Measurements from ENCODE around the gene SCUBE1.

SCUBE1 gene

DNA sequence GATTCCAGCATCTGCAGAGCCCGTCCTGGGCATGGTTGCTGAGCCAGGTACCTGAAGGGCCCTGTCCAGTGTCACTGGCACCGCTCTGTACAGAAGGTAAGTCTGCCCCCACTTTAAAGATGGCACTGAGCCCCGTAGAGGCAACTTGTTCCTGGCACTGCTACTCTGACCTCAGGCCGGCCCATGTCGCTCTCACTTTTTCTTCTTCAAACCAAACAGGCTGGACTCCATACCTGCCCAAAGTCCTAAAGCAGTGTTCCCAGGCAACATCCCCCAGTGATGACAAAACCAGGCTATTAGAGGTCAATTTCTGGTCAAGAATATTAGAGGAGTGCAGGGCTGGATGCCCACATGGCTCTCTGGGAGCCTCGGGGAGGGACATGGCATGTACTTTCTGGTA, 109.6 kb downstream of the SCUBE1 start:
- no peak for DNase-seq

DNA sequence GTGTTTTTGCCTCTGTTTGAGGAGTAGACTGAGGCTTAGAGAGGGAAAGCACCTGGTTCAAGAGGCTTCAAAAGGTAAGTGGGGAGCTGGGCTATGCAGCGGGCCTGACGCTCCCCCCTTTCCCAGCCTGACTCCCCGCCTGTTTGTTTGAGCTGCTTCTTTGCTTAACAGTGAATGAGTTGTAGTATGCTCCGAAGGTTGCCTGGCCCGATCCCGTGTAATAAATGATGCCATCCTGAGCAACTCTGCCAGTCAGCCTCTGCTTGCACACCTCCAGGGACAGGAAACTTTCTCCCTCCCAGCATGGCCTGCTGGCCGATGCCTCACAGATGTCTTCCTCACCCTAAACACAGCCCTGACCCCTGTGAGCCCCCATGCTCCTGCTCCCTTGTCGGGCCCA, 110.7 kb downstream of the SCUBE1 start:
- DNase-seq: no peak

DNA sequence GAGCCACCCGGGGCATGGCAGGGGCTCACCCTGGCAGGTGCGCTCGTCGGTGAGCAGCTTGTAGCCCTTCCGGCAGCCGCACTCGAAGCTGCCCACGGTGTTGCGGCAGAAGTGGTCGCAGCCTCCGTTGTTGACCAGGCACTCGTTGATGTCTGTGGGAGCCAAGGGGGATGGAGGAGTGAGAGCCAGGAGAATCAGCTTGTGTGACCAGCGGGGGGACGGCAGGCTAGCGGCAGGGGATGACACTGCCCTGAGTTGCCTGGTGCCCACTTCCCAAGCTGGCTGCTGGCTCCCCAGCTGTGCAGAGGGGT, 111.5 kb downstream of the SCUBE1 start:
- DNase-seq: no peak

DNA sequence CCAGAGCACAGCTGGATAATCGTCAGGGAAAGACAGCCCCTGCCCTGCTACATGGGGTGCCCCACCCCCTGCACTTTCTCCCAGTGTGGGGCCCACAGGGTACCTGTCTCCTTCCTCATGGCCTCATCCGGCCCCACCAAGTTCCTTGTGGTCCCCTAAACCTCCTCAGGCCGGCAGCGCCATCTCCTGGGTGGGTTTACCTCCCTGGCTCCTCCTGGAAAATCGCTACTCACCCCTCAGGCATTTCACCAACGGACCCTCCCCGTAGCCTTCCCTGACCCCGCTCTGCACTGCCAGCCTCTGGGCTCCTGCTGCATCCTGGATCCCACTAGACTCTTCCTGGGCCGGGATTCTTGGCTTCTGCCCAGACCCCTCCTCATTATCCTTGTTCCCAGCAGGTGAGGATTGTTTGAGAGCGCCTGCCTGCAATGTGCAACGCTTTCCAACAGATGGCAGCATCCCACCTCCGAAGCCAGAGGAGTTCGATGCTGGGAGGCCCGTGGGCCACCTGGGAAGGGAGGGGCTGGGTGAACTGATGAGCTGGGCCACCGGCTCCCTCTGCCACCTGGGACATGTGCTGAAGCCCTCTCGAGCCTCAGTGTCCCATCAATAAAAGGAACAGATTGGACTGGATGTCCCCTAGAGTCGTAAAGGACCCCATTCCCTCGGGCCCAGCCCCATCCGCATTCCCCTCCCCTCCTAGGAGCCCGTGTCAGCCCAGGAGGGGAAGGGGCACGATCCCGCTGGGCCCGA, 112.0 kb downstream of the SCUBE1 start:
- DNase-seq: peak; percentile 53

DNA sequence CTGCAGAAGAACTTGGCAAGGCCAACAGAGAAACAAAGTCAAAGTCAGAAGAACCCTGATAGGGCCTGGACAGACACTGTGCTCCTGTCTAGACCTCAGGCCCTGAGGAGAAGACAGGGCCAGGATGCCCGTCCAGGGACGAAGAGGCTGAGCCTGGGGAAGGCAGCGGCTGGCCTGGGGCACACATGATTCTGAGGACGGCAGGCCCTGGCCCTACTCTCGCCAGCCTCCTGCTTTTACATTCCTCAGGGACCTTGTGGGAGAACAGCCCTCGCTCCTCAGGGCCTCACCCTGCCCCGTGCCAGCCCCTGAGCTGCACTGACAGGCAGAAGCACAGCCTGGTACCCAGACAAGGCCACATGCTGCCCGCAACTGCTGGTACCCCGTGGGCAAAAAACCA, 112.6 kb downstream of the SCUBE1 start:
- no peak for DNase-seq

DNA sequence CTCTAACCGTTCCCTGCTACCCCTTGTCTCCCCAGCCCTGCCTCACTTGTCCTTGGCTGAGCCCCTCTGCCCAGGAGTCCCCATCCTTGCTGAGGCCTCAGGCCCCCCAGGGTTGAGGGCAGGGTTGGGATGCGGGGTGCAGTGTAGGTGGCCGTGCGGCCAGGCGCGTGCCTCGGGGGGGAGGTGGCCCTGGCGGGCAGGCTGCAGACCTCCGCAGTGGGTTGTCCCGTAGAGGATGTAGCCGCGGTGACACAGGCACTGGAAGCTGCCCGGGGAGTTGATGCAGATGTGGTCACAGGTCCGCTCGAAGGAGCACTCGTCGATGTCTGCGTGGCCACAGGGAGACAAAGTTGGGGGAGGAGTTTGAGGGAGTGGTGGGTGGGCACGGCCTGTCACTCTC, 114.3 kb downstream of the SCUBE1 start:
- DNase-seq: no peak

DNA sequence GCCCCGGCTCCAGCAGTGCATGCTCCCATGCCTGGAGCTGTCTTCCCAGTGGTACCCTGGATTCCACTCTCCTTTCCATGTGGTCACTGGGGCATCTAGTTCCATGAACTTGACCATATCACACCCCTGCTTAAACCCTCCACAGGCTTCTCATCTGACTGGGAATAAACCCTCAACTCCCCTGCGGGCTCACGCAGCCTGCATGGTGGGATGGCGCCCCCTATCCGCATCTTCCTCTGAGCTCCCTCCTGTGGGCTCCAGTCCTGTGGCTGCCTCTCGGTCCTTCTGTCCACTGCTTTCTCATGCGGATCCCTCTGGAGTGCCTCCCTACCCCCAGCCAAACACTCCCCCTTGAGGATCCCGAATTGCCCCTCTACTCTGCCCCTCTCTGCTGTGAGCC, 114.8 kb downstream of the SCUBE1 start:
- no peak for DNase-seq

DNA sequence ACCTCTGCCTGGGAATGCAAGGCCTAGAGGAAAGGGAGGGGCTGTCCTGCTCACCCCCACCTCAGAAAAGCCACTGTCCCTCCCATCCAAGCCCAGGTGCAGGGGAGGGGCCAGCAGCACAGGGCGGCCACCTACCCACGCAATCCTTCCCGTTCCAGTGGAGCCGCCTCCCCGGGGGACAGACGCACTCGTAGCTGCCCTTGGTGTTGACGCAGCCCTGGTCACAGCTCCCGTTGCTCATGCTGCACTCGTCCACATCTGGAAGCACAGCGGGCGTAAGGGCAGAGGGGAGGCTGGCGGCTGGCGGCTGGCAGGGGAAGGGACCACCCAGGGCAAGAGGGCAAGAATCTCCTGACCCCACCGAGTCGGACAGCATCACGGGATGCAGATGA, 115.9 kb downstream of the SCUBE1 start:
- DNase-seq: no peak

DNA sequence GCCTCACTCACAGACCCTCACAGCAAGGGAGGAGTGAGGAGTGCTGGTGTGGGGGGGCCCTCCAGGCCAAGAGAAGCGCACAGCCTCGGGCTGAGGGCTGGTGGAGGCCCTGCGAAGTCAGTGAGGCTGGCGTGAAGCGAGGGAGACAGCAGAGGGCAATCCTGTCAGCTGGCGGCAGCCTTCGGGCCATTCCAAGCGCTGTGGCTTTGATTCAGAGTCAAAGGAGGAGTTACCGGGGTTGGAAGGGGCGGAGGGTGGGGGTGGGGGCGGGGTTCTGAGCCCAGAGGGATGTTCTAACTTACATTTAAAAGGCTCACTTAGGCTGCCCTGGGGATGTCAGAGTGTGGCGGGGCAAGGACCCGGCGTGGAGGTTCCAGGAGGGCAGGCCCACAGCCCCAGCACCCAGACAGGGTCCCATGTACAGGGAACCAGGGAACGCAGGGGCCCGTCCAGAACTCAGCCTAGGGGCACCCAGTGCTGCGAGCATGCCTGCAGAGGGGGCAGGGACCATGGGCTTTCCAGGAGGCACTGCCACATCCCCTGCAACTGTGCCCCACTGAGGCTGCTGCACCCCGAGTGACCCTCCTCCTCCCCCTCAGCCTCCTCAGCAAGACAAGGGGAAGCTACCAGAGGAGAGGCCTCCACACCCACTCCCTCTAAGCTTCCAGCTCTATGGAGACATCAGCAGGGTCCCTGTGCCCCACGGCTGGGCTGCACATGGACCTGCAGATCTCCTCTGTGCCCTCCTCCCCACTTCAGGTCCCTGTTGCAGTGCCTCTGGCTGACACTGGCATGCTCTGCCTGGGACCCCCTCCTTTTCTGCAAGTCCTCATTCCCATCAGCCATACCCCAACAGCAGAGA, 116.6 kb downstream of the SCUBE1 start:
- DNase-seq: peak; percentile 20

DNA sequence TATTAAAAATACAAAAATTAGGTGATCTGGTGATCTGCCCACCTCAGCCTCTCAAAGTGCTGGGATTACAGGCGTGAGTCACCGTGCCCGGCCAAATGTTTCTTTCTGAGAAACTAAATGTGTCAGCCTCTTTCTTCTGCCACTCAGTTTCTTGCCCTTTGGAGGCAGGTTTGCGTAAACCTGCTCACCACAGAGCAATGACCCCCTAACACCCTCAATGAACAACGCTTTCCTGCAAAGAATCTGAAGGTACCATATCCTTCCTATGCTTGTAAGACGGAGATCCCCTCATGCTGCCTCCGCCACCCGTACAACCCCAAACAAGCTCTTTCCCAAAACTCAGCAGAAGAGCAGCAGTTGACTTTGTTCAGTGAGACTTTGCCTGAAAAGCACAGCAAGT, 117.6 kb downstream of the SCUBE1 start:
- DNase-seq: no peak

DNA sequence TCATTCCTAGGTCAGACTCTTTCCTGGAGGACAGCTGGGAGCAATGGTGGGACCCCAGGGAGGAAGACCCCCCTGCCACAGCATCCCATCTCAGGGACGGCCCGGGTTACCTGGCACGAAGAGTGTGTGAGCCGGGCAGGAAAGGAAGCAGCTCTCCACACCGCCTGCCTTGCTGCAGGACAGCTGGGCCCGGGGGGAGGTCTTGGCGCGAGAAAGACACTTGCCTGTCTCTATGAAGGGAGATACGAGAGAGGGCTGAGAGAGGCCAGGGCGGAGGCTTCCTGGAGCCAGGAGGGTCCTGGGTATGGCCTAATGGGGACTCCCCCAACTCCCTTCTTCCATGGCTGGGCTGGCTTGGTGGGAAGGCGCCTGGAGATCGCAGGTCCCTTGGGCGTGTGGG, 120.2 kb downstream of the SCUBE1 start:
- DNase-seq: no peak

DNA sequence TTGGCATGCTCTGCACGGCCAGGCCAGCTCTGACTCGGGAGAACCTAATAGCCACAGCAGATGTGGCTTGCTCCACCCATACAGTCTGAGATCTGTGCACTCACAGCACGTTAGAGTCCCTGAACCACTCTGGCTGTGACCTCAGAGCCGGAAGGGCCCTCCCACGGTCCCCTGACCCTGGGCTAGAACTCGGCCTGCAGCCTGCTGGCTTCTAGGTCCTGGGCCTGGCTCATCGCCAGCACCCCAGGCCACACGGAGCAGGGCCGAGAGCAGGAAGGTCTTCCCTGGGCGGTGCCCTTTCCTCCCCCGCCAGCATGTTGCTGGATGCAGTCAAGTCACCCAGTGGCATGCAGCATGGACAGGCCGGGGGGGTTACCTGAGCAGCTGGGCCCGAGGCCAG, 120.9 kb downstream of the SCUBE1 start:
- DNase-seq: no peak

DNA sequence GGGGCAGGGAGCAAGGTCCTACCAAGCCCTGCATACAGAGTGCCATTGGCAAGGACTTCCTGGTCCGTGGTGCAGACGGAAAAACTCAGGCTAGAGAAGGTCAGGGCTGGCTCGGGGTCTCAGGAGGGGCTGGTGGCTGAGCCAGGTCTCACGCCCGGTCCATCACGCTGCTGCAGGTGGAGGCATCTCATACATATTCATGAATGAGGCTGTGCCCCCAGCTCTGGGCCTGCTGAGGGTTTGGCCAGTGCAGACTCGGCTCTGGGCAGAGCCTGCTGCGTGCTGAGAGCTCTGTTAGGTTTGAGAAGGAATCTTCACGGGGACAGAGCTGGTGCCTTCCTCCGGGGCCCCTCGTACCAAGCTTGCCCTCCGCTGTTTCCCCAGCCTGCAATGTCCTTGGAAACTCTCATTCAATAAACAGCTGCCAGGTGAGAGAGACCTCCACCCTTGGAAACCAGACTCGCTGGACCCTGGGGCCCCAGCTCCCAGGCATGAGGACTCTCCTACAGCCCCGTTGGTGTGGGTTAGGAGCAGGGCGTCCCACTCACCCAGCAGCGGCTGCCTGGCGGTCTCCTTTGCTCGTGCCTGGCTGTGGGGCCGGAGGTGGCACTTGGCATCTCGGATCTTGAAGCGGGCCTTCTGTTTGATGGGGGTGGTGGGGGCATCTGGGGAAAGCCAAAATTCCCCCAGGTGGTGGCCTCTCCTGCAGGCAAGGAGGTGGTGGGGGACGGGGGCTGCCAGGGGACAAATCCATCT, 122.4 kb downstream of the SCUBE1 start:
- DNase-seq: no peak

DNA sequence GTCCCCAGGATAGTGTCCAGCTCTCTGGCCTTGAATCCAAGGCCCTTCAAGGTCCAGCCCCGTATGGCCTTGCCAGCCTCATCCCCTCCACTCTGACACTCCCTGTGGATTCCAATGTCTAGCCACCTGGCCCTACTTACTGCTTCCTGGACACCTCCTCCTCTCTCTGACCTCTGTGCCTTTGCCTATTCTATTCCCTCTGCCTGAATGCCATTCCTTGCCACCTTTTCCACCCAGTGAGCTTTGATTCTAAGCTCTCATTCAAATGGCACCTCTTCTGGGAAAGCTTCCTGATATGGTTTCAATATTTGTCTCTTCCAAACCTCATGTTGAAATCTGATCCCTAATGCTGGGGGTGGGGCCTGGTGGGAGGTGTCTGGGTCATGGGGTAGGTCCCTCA, 124.4 kb downstream of the SCUBE1 start:
- DNase-seq: no peak

DNA sequence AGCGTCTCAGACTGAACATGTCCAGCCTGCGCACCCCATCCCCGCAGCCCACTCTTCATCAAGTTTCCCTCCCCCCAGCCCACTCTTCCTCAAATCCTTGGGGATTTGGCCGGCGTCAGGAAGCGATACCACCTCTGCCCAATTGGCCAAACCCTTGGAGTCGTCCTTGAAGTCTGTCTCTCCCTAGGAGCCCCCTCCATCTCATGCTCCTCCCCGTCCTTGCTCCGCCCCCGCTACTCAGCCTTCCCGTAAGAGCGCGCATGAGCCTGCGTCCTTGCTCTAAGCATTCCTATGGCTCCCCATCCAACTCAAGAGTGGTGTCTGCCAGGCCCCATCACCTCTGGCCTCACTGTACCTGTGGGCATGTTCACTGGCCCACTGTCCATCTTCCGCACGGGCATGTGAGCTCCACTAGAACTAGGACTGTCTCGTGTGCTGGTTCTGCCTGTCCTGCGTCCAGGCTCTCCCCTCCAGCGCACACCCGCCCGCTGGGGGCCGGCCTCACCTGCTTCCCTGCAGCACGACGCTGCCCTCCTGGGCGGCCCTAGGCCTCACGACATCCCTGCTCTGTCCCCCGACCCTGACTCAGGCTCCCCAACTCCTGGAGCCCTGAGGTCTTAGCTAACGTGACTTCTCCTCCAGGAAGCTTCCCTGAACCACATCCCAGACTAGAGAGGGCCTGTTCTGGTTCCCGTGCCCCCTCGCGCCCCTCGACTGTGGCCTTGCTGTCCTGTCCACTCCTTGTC, 125.7 kb downstream of the SCUBE1 start:
- no peak for DNase-seq

DNA sequence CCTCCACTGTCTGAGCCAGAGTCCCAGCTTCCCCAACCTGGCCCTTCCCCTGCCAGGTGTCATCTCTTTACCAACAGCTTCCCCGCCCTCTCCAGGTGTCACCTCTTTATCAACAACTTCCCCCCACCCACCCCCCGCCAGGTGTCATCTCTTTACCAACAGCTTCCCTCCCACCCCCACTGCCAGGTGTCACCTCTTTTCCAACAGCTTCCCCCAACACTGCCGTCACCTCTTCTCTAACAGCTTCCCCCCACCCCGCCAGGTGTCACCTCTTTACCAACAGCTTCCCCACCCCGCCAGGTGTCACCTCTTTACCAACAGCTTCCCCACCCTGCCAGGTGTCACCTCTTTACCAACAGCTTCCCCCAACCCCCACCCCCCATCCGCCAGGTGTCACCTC, 126.4 kb downstream of the SCUBE1 start:
- peak; percentile 20 for DNase-seq

DNA sequence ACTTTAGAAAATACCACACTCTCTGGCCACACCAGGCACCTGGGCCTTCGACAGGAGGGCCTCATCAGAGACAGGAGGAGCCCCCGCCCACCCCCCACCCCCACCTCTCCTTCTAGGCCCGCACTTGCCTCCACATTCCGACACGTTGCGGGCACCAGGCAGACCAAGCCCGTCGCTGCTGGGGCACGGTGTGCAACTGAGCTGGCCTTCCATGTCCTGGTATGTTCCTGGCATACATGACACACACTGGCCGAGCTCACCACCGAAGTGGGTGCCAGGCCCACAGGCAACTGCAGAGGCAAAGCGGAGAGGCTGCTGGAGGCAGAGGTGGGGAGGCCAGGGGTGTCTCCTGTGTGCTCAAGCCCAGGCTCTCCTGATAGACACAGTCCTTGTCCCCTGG, 129.2 kb downstream of the SCUBE1 start:
- DNase-seq: no peak

DNA sequence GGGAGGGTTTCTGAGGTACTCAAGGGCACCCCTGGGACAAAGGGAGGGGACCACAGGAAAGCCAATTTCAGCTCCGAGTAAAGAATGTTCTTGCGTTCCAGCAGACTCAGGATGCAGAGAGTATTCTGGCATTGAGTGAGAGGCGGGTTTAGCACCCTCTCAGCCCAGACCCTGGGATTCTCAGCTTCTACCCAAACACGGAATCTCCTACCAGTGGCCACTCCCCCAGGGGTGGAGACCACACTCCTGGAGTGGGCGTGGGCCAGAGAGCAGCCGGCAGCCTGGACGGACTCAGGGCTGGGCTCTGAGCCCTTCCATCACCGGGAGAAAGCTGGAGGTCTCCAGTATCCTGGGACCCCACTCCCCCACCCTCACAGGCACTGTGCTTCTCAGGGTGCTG, 130.1 kb downstream of the SCUBE1 start:
- no peak for DNase-seq

DNA sequence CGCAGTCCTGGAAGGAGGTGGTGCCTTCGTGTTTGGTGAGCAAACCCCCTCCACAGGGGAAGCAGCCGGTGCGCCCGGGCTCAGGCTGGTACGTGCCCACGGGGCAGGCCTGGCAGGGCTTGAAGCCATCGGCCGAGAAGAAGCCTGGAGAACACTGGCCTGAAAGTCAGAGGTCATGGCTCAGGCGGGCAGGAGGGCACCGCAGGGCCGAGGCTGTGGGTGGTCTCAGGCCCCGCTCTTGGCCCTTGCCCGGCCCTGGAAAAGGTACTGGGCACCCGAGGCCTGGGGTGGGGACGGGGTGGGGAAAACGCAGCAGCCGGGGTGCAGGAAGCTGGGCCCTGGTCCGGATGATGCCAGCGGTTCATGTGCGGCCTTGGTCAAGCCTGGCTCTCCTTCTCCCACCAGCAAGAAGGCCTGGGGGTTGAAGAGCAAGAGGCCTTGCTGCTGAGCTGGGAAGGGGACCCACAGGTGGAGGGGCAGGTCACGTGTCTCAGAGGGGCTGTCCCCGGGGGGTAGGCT, 130.7 kb downstream of the SCUBE1 start:
- DNase-seq: no peak

DNA sequence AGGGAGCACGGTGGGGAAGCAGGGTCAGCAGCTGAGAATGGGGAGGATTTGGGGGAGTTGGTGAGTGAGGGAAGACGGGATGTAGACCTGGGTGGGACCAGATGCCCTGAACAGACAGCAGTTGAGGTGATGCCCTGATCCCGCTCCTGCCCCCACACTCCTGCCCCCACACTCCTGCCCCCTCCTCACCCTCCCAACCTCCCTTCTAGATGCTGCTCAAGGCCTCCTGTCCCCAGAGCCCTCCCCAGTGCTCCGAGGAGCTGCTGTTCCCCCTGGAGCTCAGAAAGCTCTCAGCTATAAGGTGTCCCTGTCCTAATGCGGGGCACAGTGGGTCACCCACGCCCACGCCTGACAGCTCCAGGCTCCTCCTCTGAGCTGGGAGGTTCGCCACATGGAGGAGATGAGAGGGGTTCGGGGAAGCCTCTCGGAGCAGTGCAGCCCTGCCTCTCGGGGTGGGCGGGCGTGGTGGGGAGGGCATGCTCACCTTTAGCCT, 131.2 kb downstream of the SCUBE1 start:
- DNase-seq: no peak

DNA sequence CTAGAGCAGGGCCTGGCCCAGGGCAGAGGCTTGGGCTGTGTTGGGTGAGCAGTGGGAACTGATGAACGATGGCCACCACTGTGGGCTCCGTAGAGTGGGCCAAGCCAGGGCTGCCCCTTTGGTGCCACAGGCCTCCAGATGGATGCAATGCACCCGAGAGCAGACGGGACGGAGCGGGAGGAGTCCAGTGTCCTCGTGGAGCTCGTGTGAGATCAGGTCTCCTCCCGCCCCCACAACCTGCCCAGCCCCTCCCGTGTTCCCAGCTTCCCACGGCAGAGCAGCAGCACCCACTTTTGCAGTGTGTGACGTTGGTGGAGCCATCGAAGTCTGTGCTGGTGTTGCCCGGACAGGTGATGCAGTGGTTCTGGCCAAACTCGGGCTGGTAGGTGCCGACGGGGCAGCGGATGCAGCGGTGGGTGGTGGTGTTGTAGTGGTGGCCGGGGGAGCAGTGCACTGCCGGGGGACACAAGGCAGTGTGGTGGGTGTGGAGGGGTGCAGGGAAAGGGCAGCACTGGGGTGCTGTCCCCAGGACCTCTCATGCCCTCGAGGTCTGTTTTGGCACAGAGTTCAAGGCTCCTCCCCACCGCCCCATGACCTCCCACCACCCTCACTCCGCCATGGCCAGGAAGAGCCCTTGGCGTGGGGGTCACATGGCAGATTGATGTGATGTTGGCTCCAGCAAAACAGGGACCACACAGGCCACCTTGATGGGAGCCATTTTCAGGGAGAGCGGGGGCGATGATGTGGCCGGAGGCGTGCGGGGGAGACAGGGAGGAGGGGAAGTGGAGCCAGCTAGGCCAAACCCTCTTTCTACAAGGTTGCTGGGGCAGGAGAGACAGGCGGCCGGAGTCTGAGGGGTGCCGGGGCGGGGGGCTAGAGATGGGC, 132.3 kb downstream of the SCUBE1 start:
- no peak for DNase-seq

DNA sequence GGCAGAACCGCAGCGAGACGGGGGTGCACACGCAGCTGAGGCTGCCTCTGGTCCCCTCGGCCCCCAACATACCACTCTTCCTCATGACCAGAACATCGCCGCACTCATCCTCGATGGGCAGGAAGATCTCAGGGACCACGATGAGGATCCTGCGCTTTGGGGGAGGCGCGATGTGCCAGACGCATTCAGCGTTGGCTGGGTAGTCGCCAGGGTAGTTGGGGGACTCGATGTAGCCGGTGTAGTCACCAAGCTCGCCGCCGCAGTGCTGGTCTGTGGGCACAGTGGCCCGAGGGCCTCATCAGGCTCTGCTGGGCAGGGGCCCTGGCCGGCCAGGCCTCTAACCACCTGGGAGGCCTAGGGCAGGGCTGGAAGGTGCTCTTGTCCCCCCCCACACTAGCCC, 133.2 kb downstream of the SCUBE1 start:
- DNase-seq: no peak
